GM18868 (cell line): Measurements from ENCODE around the gene CDK9.
"Not testable (repeated sequence)": the region's sequence is repeated elsewhere in the genome, so short reads cannot be mapped to it uniquely, and the experiment has no call there.

Experiments used
- ATAC-seq: cut with Tn5 transposase; IDR thresholded peaks from one replicate; pipeline ENCODE4 v1.9.1; 2021; ENCODE audit warnings: mild to moderate bottlenecking, moderate library complexity; ENCODE audit not compliant: unreplicated experiment

Gene CDK9

GRCh38 chr9:127785933-127786772, at the start of gene CDK9:
TSS of gene CDK9 (plus strand) at chr9:127786034. CDS start at chr9:127786149, 115 bp downstream.
- ATAC-seq = peak; percentile 67

GRCh38 chr9:127738666-127739065, 47.2 kb upstream of the CDK9 start:
- ATAC-seq = no peak

- no peak for ATAC-seq
These were observed 46.1 kb upstream of the CDK9 start for GRCh38 chr9:127739614-127740330.

GRCh38 chr9:127741831-127742434, 43.9 kb upstream of the CDK9 start:
- no peak for ATAC-seq

- no peak for ATAC-seq
These were observed 43.3 kb upstream of the CDK9 start for GRCh38 chr9:127742435-127743088.

GRCh38 chr9:127744398-127745110, 41.3 kb upstream of the CDK9 start:
- no peak for ATAC-seq

DNA sequence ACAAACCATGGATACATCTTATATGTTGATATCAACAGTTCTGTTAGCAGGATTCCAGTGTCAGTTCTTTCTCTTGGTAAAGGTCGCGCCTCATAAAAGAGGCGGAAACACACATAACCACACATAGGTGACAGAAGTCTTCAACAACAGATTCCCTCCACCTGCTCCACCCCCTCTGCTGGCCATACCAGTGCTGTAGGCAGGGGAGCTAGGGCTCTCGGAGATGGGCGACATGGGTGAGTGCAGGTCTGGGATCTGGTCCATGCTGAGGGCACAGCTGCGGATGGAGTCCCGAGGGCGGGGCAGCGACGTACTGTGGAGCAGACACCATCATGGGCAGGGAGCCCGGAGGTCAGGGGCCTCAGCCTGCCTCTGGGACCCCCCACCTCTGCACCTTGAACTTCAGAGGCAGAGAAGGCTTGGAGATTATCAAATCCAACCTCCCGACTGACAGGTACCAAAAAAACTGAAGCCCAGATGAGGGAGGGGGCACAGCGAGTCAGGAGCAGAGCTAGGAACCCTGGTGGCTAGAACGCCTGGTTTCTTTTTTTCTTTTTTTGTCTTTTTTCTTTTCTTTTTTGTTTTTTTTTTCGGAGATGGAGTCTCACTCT, 38.8 kb upstream of the CDK9 start:
- no peak for ATAC-seq

- no peak for ATAC-seq
These were observed 36.6 kb upstream of the CDK9 start for GRCh38 chr9:127749090-127749787.

GRCh38 chr9:127751269-127752054, 34.4 kb upstream of the CDK9 start:
- ATAC-seq = no peak

GRCh38 chr9:127753148-127753547, 32.7 kb upstream of the CDK9 start:
- no peak for ATAC-seq

GRCh38 chr9:127753622-127754021, 32.2 kb upstream of the CDK9 start:
- ATAC-seq = no peak

- no peak for ATAC-seq
These were observed 31.5 kb upstream of the CDK9 start for GRCh38 chr9:127754099-127755060.

DNA sequence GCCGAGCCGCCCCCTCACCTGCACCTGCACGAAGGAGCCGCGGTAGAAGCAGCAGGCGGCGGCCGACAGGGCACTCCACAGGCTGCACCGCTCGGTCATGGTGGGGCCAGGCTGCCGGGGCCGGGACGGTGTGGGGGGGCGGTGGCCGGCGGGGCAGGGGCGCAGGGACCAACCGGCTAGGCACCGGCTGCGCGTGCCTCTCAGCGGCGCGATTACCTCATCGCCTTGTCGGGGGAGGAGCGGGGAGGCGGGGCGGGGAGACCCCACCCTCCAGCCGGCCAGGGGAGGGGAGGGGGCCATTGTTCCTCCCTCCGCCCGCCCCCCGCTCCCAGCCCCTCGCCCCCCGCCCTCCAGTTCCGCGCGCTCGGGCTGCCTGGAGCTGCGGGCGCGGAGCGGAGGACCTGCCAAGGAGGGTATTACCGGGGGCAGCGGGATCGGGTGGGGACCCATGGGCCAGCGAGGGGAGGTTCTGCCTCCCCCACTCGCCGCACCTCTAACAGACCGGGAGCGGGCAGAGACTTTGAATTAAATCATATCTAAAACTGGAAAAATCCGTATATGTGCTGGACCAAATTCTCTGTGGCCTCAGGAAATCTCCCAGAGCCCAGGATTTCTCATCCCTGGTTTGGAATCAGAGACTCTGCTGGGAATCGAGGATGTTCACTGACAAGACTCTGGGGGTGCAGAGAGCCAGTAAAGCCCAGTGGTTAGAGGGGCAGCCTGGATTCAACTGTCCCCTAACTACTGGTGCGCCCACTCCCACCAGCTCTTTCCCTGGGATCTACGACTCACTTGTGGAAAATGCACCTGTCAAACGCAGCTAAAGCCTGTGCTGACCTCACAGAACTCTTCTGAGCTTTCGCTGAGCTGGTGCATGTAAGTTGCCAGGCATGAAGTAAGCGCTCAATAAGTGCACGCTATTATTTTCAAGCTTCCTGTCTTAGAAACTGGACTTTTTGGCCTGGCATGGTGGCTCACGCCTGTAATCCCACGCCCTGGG, 30.5 kb upstream of the CDK9 start:
- ATAC-seq = no peak

GRCh38 chr9:127756233-127756632, 29.6 kb upstream of the CDK9 start:
- no peak for ATAC-seq

DNA sequence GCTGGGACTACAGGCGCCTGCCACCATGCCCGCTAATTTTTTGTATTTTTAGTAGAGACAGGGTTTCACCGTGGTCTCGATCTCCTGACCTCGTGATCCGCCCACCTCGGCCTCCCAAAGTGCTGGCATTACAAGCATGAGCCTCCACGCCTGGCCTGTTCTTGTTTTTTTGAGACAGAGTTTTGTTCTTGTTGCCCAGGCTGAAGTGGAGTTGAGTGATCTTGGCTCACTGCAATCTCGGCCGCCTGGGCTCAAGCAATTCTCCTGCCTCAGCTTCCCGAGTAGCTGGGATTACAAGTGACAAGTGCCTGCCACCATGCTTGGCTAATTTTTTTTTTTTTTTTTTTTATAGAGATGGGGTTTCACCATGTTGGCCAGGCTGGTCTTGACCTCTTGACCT, 29.1 kb upstream of the CDK9 start:
- not testable (repeated sequence) for ATAC-seq

- no peak for ATAC-seq
These were observed 27.0 kb upstream of the CDK9 start for GRCh38 chr9:127758843-127759242.
